Measurements from ENCODE around the gene USP40.

USP40 gene

DNA sequence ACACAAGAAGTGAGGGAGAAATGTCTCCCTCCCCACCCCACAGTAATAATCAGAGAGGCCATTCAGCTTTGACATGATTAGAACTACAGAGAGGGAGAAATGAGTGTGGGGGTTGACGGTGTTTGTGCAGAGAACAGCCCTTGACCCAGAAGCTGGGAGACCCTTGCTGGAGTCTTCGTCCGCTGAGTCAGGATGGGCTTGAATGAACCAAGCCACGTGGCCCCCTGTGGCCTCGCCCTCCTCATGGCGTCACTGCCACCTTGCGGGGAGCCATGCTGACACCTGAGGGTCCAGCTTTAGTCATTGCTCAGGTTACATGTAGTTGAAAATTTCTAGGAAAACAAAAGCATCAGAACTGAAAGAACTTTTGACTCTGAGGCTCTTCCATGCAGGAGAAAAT lies 111.1 kb downstream of the USP40 start:
- Histone ChIP-seq H3K36me3 (replicated peaks; ENCODE audit: low read depth, low read length) (no peaks in the 10 kb centered on the region), H3K9ac (ENCODE audit: low read length) (no peak overlapping the region), H3K27me3 (ENCODE audit: low read depth, low read length) (no peaks in the 10 kb centered on the region), H3K79me2 (ENCODE audit: low read length) (no peaks in the 10 kb centered on the region), H2AFZ (ENCODE audit: low read depth, low read length) (no peak overlapping the region), H4K20me1 (ENCODE audit: insufficient read depth, low read length) (no peaks in the 10 kb centered on the region), H3K9me3 (ENCODE audit: insufficient read depth, low read length) (no peaks in the 10 kb centered on the region), H3K27ac (ENCODE audit: low read length) (no peak overlapping the region), H3K4me1 (ENCODE audit: low read length) (no peaks in the 10 kb centered on the region), H3K4me3 (ENCODE audit: low read length) (no peak overlapping the region), H3K4me2 (ENCODE audit: low read length) (no peak overlapping the region)
- TF ChIP-seq, protein P1, sequence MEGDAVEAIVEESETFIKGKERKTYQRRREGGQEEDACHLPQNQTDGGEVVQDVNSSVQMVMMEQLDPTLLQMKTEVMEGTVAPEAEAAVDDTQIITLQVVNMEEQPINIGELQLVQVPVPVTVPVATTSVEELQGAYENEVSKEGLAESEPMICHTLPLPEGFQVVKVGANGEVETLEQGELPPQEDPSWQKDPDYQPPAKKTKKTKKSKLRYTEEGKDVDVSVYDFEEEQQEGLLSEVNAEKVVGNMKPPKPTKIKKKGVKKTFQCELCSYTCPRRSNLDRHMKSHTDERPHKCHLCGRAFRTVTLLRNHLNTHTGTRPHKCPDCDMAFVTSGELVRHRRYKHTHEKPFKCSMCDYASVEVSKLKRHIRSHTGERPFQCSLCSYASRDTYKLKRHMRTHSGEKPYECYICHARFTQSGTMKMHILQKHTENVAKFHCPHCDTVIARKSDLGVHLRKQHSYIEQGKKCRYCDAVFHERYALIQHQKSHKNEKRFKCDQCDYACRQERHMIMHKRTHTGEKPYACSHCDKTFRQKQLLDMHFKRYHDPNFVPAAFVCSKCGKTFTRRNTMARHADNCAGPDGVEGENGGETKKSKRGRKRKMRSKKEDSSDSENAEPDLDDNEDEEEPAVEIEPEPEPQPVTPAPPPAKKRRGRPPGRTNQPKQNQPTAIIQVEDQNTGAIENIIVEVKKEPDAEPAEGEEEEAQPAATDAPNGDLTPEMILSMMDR (IDR thresholded peaks at IDR 0.05; ENCODE audit: low read depth, low read length): no peak
- no peak for TF ChIP-seq EZH2phosphoT487 (IDR thresholded peaks at IDR 0.05; ENCODE audit: low read depth)

DNA sequence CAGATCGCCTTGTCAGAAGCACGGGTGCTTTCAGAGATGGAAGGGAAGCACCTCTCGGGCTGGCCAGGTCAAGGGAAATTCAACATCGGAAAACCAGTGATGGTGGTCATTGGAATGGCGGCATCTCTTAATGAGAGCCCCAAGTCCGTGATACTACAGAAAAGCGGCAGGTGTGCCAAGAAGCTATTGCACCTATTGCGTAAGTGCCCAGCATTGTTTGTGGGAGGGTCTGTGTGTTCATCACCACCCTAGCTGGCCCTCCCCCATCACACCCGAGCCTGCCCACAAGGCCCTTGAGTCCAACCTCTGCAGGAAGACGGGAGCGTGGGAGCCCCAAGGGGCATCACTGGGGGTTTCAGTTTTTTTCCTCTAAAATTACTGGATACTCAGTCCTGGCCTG lies 111.6 kb downstream of the USP40 start:
- H3K27me3 ChIP-seq (ENCODE audit: low read depth, low read length): no peaks in the 10 kb centered on the region
- TF ChIP-seq, protein P1 (IDR thresholded peaks at IDR 0.05; ENCODE audit: low read depth, low read length): no peak
- no peak for TF ChIP-seq EZH2phosphoT487 (IDR thresholded peaks at IDR 0.05; ENCODE audit: low read depth)
- no peak overlapping the region for H3K27ac ChIP-seq (ENCODE audit: low read length)
- H4K20me1 ChIP-seq (ENCODE audit: insufficient read depth, low read length): no peaks in the 10 kb centered on the region
- H3K4me2 ChIP-seq (ENCODE audit: low read length): no peak overlapping the region
- no peaks in the 10 kb centered on the region for H3K79me2 ChIP-seq (ENCODE audit: low read length)
- H3K9ac ChIP-seq (ENCODE audit: low read length): no peak overlapping the region
- no peaks in the 10 kb centered on the region for H3K9me3 ChIP-seq (ENCODE audit: insufficient read depth, low read length)
- H3K36me3 ChIP-seq (replicated peaks; ENCODE audit: low read depth, low read length): no peaks in the 10 kb centered on the region
- H3K4me1 ChIP-seq (ENCODE audit: low read length): no peaks in the 10 kb centered on the region
- no peak overlapping the region for H3K4me3 ChIP-seq (ENCODE audit: low read length)
- H2AFZ ChIP-seq (ENCODE audit: low read depth, low read length): no peak overlapping the region

DNA sequence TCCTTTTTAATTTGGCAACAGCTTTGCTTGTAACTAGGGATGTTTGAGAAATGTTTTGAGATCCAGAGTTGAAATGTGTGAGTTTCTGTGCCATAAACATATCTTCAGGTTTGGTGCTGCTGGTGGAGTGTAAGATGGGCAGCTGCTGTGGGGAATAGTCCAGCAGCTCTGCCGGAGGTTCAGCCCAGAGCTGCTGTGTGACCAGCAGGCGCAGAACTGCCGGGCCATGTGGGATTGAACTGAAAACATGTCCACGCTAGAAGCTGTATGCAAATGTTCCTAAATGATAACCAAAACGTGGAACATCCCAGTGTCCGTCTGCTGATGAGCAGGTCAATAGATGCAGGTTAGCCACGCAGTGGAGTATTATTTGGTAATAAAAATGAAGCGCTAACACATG lies 112.7 kb downstream of the USP40 start:
- H3K27me3 ChIP-seq (ENCODE audit: low read depth, low read length): no peaks in the 10 kb centered on the region
- no peak overlapping the region for H2AFZ ChIP-seq (ENCODE audit: low read depth, low read length)
- TF ChIP-seq, protein P1 (IDR thresholded peaks at IDR 0.05; ENCODE audit: low read depth, low read length): no peak
- TF ChIP-seq EZH2phosphoT487 (IDR thresholded peaks at IDR 0.05; ENCODE audit: low read depth): no peak
- no peak overlapping the region for H3K9ac ChIP-seq (ENCODE audit: low read length)
- H3K4me1 ChIP-seq (ENCODE audit: low read length): no peaks in the 10 kb centered on the region
- no peaks in the 10 kb centered on the region for H3K36me3 ChIP-seq (replicated peaks; ENCODE audit: low read depth, low read length)
- H3K27ac ChIP-seq (ENCODE audit: low read length): no peak overlapping the region
- H3K4me3 ChIP-seq (ENCODE audit: low read length): no peak overlapping the region
- H4K20me1 ChIP-seq (ENCODE audit: insufficient read depth, low read length): no peaks in the 10 kb centered on the region
- H3K4me2 ChIP-seq (ENCODE audit: low read length): no peak overlapping the region
- H3K9me3 ChIP-seq (ENCODE audit: insufficient read depth, low read length): no peaks in the 10 kb centered on the region
- no peaks in the 10 kb centered on the region for H3K79me2 ChIP-seq (ENCODE audit: low read length)

DNA sequence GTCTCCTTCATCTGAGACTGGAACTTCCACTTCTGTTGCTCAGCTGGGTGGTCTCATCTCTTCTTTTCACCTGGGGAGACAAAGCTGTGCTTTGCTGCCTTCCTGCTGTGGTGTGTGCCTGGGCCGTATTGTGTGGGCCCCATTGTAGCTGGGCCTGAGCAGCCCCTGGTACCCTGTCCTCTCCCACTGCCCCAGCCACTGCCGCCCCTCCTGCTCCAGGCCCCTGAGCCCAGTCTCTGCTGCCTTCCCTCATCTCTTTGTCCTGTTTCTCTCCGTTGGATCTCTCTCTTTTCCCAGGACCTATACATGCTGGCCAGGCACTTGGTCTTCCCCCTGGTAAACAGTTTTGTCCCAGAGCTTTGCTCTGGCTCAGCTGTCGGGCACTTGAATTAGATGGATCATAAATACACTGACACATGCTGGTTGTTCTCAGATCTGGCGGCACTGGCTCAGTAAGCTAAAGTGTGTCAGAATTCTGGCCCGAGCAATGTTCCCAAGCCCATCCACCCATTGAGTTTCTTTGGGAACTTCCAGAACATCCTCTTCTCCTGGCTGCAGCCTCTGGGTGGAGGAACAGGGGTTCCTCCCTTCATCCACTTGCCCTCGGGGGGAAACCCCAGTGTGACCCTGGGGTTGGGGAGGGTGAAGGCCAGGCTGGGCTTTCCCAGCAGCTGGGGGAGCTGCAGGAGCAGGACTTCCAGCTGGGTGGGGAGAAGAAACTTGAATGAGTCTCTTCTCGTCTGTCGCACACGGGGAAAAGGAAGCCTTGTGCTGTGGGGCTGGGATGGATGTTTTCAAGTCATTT lies 113.3 kb downstream of the USP40 start:
- no peaks in the 10 kb centered on the region for H3K9me3 ChIP-seq (ENCODE audit: insufficient read depth, low read length)
- no peak overlapping the region for H3K9ac ChIP-seq (ENCODE audit: low read length)
- no peaks in the 10 kb centered on the region for H3K4me1 ChIP-seq (ENCODE audit: low read length)
- TF ChIP-seq EZH2phosphoT487 (IDR thresholded peaks at IDR 0.05; ENCODE audit: low read depth): no peak
- TF ChIP-seq, protein P1 (IDR thresholded peaks at IDR 0.05; ENCODE audit: low read depth, low read length): no peak
- H2AFZ ChIP-seq (ENCODE audit: low read depth, low read length): no peak overlapping the region
- no peaks in the 10 kb centered on the region for H3K79me2 ChIP-seq (ENCODE audit: low read length)
- H3K36me3 ChIP-seq (replicated peaks; ENCODE audit: low read depth, low read length): no peaks in the 10 kb centered on the region
- H3K27me3 ChIP-seq (ENCODE audit: low read depth, low read length): no peaks in the 10 kb centered on the region
- no peak overlapping the region for H3K4me2 ChIP-seq (ENCODE audit: low read length)
- no peak overlapping the region for H3K27ac ChIP-seq (ENCODE audit: low read length)
- no peaks in the 10 kb centered on the region for H4K20me1 ChIP-seq (ENCODE audit: insufficient read depth, low read length)
- H3K4me3 ChIP-seq (ENCODE audit: low read length): no peak overlapping the region

Data from OCI-LY3 (cell line).